ENCODE results near the gene ATAD2B.

Gene ATAD2B

DNA sequence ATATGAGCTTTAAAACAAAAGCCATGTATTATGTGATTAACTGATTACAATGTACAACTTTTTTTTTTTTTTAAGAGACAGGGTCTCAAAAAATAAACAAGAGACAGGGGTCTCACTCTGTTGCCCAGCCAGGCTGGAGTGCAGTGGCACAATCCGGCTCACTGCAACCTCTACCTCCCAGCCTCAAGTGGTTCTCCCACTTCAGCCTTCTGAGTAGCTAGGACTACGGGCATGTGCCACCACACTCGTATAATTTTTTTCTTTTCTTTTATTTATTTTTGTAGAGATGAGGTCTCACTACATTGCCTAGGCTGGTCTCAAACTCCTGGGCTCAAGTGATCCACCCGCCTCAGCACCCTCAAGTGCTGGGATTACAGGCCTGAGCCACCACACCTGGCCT, 103.1 kb downstream of the ATAD2B start:
- no peak overlapping the region for H3K27ac ChIP-seq
- TF ChIP-seq, protein P1, sequence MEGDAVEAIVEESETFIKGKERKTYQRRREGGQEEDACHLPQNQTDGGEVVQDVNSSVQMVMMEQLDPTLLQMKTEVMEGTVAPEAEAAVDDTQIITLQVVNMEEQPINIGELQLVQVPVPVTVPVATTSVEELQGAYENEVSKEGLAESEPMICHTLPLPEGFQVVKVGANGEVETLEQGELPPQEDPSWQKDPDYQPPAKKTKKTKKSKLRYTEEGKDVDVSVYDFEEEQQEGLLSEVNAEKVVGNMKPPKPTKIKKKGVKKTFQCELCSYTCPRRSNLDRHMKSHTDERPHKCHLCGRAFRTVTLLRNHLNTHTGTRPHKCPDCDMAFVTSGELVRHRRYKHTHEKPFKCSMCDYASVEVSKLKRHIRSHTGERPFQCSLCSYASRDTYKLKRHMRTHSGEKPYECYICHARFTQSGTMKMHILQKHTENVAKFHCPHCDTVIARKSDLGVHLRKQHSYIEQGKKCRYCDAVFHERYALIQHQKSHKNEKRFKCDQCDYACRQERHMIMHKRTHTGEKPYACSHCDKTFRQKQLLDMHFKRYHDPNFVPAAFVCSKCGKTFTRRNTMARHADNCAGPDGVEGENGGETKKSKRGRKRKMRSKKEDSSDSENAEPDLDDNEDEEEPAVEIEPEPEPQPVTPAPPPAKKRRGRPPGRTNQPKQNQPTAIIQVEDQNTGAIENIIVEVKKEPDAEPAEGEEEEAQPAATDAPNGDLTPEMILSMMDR (conservative IDR thresholded peaks at IDR 0.05) = no peak

DNA sequence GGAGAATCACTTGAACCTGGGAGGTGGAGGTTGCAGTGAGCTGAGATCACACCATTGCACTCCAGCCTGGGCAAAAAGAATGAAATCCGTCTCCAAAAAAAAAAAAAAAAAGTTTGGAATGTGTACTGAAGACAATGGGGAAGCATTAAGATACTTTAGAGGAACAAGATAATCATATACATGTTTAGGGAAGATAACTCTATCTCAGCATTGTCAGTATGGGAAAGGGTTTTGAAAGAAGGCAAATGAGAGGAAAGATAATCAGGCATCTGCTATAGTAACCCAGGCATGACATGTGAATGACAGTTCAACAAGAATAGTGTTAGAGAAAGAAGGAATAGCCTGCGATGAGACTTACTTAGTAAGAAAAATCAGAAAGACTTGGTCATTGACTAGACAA, 112.0 kb downstream of the ATAD2B start:
- H3K27ac ChIP-seq = no peak overlapping the region
- TF ChIP-seq, protein P1 (conservative IDR thresholded peaks at IDR 0.05) = no peak

DNA sequence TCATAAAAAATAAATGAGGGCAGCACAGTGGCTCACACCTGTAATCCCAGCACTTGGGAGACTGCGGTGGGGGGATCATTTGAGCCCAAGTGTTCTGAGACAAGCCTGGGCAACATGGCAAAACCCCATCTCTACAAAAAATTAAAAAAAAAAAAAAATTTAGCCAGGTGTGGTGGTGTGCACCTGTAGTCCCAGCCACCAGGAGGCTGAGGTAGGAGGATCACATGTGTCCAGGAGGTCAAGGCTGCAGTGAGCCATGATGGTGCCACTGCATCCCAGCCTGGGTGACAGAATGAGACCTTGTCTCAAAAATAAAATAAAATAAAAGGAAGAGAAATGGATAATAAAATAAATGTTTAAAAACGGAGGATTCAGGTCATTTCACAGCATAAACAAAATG, 113.5 kb downstream of the ATAD2B start:
- TF ChIP-seq, protein P1 (conservative IDR thresholded peaks at IDR 0.05) = no peak
- no peak overlapping the region for H3K27ac ChIP-seq

DNA sequence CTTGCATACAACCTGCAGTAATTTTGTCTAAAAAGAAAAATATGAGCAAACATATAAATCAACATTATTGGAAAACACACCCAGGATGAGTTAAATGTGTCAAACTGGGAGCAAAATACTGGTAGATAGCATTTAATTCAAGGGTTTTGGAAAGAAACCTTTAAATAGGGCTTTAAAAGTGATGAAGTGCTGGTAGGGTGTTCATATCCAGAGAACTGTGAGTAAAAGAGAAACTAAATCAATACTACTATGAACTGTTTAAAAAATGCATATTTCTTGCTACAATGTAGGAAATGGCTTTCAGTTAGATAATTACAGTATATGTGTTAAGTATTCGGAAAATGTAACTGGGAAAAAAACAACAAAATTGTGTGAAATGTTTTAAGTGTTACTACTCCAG, 117.8 kb downstream of the ATAD2B start:
- no peak overlapping the region for H3K27ac ChIP-seq
- TF ChIP-seq, protein P1 (conservative IDR thresholded peaks at IDR 0.05) = no peak

DNA sequence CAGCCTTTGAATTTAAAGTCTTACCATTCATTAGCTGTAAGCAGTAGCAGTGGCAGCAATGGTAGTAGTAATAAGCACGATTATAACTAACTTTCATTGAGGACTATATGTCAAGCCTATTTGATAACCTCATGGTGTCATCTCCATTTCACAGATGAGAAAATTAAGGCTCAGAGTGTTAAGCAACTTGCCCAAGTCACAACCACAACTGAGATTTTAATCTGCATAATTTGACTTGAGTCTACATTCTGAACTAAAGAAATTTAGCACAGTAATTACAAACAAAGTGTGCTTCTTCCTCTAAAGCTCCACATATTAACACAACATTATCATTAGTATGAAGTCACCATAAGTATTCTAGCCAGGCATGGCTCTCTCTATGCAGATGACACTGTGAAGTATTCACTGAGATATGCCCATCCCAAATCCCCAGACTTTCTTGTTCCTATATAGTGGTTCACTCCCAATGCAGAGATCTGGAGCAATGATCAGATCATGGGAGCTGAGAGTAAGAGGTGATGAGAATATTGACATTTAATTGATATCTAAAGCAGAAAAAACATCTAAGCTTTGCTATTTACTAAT, 120.2 kb downstream of the ATAD2B start:
- TF ChIP-seq, protein P1 (conservative IDR thresholded peaks at IDR 0.05) = no peak
- no peak overlapping the region for H3K27ac ChIP-seq

DNA sequence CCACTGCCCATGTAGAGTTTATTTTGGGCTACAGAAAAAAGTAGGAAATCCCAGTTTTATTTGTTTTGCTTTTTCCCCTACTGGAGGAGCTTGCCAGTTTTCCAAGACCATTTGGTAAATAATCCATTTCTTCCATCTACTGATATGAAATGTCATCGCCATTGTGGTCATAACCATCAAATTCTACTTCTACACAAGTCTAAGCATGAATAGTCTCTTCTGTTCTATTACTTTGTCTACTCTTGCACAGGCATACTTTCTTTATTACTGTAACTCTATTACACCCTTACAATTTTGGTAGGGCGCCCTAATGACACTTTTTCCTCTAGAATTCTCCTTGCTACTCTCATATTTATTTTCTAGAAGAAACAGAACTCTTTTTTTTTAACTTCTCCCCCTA, 120.7 kb downstream of the ATAD2B start:
- TF ChIP-seq, protein P1 (conservative IDR thresholded peaks at IDR 0.05) = no peak
- no peak overlapping the region for H3K27ac ChIP-seq

DNA sequence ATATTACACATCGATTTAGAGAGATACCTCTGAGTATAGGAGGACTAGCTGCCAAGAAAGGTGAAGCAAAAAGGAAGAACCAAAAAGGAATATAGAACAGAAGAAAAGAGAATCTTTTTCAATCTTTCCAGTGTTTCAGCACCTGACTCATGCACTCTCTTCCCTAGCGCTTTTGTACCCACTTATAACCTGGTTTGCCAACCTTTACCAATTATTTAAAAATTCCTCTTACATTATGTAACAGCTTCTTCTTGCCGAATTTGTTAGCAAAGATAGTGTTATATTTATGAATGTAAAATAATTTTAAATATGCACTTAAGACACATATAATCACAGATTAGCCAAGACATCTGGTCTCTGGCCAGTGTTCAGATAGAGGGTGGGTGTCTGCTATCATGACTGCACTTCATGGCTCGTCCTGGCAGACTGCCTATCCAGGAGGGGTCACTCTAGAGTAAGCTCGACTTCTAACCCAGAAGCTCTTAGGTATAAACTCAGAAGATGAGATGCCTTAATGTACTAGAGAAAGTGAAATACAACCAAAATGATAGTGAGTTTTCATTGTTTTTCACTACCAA, 122.9 kb downstream of the ATAD2B start:
- TF ChIP-seq, protein P1 (conservative IDR thresholded peaks at IDR 0.05) = no peak; the same call in 1 of the 2 replicates
- no peak overlapping the region for H3K27ac ChIP-seq

Measured in VCaP (cell line).